H1 (cell line): ENCODE results near the gene NAV3. TPM values are rescaled to one million over a fixed set of nuclear protein-coding genes. Genes with fewer than 3 reads are reported as not detected.

Experiments
- MAFK ChIP-seq: IDR thresholded peaks from 2 replicates; pipeline ENCODE4 v1.6.1; 2012; ENCODE audit warnings: low read depth, mild to moderate bottlenecking, improper control_type of control experiment, low read length
- NRF1 ChIP-seq: IDR thresholded peaks from 2 replicates; pipeline ENCODE4 v1.6.1; 2011; ENCODE audit warnings: mild to moderate bottlenecking, low read depth, low read length, improper control_type of control experiment
- POLR2A ChIP-seq, 2 experiments: IDR thresholded peaks; 1 replicate in 1 of 2; 2 replicates in 1 of 2; pipeline ENCODE4 v1.6.1; 2011; ENCODE audit warnings: low read depth in 2 of 2, low read length in 2 of 2, mild to moderate bottlenecking in 2 of 2; ENCODE audit errors: control extremely low read depth in 1 of 2
- SRF ChIP-seq: IDR thresholded peaks from 2 replicates; pipeline ENCODE4 v1.6.1; 2011; ENCODE audit warnings: mild to moderate bottlenecking, low read depth, low read length, moderate library complexity
- polyA plus RNA-seq, 7 experiments: library from polyadenylated mRNA; depleted of rRNA in 3 of 7; stranded (reverse) in 5 of 7; unstranded in 2 of 7; fragments of >200 nt in 5 of 7; fragments of 200-250 nt in 2 of 7; gene quantifications; 1 replicate in 5 of 7; 2 replicates in 1 of 7; 4 replicates in 1 of 7; pipeline versions ENCODE4 v1.2.1 to v1.2.3, GENCODE V29; 2011 to 2013; ENCODE audit warnings: missing spikeins in 2 of 7, mixed read lengths in 2 of 7
- total RNA-seq: library from RNA; stranded (reverse); fragmentation: NEBNext Ultra II Directional; extraction: Animal tissue kit (Norgen Biotek cat#: 25700); gene quantifications from 2 replicates; pipeline ENCODE4 v1.2.1, GENCODE V29; 2021
- TF ChIP-seq, protein P1 (sequence below): fragments of 300-600 bp; sonication (generic); IDR thresholded peaks from 2 replicates; pipeline ENCODE4 v1.7.1; 2012; ENCODE audit warnings: low read length, moderate library complexity, mild to moderate bottlenecking, inconsistent platforms; ENCODE audit not compliant: insufficient replicate concordance
- TF ChIP-seq, protein P2 (sequence below), 3 experiments: IDR thresholded peaks; 1 replicate in 2 of 3; 2 replicates in 1 of 3; pipeline versions ENCODE4 v1.5.1 to v1.6.1; 2011; ENCODE audit warnings: low read length in 3 of 3, mild to moderate bottlenecking in 3 of 3, inconsistent platforms in 2 of 3, low read depth in 1 of 3, moderate library complexity in 1 of 3; ENCODE audit not compliant: insufficient read depth in 1 of 3; ENCODE audit errors: control extremely low read depth in 1 of 3
- TF ChIP-seq, protein P3 (sequence below): IDR thresholded peaks from 2 replicates; pipeline ENCODE4 v1.6.1; 2012; ENCODE audit warnings: inconsistent platforms

NAV3 gene
- total and polyA plus RNA-seq, 2 of the 8 experiments (the other 6 are each of a cell fraction or from before 2014, with no cell fraction given): 0.47 to 5.0 TPM

DNA sequence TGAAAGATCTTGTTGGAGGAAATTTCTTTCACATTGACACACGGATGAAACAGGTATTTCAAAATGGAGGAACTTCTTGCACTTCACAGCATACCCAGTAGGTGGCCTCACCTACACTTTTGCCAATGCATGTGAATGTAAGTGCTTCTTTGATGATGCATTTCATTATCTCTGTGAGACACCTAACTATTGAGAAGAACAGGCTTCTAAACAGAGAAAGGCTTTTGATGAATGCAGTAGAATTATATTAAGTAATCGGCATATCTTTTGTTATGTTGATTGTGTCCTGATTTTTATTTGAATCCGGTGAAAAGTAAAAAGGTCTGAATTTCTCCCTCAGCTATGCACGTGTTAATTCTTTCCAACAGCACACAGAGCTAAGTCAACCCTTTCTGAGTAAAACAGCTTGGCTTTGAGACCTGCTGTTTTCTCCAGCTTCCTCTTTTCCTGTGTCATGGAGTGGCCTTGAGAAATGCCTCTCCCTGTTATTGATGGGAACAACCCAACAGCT lies 399.0 kb downstream of the NAV3 start (continued):
- TF ChIP-seq, protein P1, sequence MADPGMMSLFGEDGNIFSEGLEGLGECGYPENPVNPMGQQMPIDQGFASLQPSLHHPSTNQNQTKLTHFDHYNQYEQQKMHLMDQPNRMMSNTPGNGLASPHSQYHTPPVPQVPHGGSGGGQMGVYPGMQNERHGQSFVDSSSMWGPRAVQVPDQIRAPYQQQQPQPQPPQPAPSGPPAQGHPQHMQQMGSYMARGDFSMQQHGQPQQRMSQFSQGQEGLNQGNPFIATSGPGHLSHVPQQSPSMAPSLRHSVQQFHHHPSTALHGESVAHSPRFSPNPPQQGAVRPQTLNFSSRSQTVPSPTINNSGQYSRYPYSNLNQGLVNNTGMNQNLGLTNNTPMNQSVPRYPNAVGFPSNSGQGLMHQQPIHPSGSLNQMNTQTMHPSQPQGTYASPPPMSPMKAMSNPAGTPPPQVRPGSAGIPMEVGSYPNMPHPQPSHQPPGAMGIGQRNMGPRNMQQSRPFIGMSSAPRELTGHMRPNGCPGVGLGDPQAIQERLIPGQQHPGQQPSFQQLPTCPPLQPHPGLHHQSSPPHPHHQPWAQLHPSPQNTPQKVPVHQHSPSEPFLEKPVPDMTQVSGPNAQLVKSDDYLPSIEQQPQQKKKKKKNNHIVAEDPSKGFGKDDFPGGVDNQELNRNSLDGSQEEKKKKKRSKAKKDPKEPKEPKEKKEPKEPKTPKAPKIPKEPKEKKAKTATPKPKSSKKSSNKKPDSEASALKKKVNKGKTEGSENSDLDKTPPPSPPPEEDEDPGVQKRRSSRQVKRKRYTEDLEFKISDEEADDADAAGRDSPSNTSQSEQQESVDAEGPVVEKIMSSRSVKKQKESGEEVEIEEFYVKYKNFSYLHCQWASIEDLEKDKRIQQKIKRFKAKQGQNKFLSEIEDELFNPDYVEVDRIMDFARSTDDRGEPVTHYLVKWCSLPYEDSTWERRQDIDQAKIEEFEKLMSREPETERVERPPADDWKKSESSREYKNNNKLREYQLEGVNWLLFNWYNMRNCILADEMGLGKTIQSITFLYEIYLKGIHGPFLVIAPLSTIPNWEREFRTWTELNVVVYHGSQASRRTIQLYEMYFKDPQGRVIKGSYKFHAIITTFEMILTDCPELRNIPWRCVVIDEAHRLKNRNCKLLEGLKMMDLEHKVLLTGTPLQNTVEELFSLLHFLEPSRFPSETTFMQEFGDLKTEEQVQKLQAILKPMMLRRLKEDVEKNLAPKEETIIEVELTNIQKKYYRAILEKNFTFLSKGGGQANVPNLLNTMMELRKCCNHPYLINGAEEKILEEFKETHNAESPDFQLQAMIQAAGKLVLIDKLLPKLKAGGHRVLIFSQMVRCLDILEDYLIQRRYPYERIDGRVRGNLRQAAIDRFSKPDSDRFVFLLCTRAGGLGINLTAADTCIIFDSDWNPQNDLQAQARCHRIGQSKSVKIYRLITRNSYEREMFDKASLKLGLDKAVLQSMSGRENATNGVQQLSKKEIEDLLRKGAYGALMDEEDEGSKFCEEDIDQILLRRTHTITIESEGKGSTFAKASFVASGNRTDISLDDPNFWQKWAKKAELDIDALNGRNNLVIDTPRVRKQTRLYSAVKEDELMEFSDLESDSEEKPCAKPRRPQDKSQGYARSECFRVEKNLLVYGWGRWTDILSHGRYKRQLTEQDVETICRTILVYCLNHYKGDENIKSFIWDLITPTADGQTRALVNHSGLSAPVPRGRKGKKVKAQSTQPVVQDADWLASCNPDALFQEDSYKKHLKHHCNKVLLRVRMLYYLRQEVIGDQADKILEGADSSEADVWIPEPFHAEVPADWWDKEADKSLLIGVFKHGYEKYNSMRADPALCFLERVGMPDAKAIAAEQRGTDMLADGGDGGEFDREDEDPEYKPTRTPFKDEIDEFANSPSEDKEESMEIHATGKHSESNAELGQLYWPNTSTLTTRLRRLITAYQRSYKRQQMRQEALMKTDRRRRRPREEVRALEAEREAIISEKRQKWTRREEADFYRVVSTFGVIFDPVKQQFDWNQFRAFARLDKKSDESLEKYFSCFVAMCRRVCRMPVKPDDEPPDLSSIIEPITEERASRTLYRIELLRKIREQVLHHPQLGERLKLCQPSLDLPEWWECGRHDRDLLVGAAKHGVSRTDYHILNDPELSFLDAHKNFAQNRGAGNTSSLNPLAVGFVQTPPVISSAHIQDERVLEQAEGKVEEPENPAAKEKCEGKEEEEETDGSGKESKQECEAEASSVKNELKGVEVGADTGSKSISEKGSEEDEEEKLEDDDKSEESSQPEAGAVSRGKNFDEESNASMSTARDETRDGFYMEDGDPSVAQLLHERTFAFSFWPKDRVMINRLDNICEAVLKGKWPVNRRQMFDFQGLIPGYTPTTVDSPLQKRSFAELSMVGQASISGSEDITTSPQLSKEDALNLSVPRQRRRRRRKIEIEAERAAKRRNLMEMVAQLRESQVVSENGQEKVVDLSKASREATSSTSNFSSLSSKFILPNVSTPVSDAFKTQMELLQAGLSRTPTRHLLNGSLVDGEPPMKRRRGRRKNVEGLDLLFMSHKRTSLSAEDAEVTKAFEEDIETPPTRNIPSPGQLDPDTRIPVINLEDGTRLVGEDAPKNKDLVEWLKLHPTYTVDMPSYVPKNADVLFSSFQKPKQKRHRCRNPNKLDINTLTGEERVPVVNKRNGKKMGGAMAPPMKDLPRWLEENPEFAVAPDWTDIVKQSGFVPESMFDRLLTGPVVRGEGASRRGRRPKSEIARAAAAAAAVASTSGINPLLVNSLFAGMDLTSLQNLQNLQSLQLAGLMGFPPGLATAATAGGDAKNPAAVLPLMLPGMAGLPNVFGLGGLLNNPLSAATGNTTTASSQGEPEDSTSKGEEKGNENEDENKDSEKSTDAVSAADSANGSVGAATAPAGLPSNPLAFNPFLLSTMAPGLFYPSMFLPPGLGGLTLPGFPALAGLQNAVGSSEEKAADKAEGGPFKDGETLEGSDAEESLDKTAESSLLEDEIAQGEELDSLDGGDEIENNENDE: peak; percentile 67
- TF ChIP-seq SRF (no peak), NRF1 (no peak), POLR2A (IDR thresholded peaks at IDR 0.05; ENCODE audit: control extremely low read depth in 1 of 2, low read depth in 2 of 2, low read length in 2 of 2) (no peak), MAFK (0 out of 2 replicates have a peak, but pooled peaks have one; percentile 3)
- TF ChIP-seq, protein P2, sequence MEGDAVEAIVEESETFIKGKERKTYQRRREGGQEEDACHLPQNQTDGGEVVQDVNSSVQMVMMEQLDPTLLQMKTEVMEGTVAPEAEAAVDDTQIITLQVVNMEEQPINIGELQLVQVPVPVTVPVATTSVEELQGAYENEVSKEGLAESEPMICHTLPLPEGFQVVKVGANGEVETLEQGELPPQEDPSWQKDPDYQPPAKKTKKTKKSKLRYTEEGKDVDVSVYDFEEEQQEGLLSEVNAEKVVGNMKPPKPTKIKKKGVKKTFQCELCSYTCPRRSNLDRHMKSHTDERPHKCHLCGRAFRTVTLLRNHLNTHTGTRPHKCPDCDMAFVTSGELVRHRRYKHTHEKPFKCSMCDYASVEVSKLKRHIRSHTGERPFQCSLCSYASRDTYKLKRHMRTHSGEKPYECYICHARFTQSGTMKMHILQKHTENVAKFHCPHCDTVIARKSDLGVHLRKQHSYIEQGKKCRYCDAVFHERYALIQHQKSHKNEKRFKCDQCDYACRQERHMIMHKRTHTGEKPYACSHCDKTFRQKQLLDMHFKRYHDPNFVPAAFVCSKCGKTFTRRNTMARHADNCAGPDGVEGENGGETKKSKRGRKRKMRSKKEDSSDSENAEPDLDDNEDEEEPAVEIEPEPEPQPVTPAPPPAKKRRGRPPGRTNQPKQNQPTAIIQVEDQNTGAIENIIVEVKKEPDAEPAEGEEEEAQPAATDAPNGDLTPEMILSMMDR (IDR thresholded peaks at IDR 0.05; ENCODE audit: control extremely low read depth in 1 of 3, insufficient read depth in 1 of 3, low read depth in 1 of 3, low read length in 3 of 3): peak in 2 of 3 experiments; percentile 44 to 77; a peak in 3 of 4 replicates
- TF ChIP-seq, protein P3, sequence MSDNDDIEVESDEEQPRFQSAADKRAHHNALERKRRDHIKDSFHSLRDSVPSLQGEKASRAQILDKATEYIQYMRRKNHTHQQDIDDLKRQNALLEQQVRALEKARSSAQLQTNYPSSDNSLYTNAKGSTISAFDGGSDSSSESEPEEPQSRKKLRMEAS: peak; percentile 34; the same call in 1 of the 2 replicates
